AG09319 (cell line): ENCODE data around the gene EEF1AKMT2.

ENCODE experiments used
- DNase-seq: peaks from one replicate; pipeline ENCODE4 v3.0.0-alpha.2; 2010; ENCODE audit warnings: low read depth; ENCODE audit errors: extremely low read depth
- TF ChIP-seq, protein P1 (sequence below): IDR thresholded peaks from 2 replicates; pipeline ENCODE4 v1.5.1; 2011; ENCODE audit warnings: low read depth, mild to moderate bottlenecking, inconsistent platforms, low read length, moderate library complexity

EEF1AKMT2 gene

DNA sequence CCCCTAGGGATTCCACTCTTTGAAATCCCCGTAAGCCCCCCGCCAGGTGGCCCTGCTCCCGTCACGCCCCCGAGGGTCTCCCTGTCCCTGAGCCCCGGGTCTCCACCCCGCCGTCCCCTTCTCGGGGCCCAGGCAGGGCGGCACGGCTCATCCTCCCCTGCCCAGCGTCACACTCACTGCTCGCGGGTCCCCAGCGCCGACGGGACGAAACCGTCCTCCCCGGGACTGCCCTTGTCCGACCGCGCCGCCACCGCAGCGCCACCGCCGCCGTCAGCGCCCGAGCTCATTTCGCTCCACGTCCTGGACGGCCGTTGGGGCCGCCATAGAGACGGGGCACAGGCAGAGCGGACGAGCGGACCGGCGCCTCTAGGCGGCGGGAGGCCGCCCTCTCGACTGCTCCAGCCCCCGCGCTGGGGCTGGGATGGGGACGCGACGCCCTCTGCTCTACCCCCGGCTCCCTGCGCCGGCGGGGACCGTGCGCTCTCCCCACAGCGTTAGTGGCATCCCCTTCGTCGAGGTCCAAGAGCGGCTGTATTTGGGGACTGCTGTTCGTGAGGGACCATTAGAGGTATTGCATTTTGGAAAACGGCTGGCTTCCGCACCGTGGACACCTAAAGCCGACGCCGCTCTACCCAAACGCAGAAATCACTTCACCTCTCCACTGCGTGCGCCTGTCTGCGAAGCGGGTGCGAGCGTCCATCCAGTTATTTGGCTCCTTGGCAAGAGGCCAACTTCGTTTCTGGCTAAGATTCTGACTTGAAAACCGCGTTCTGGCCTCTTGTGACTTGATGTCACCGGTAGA lies at the start of gene EEF1AKMT2:
EEF1AKMT2 (minus strand) TSS at position 341 of the 802 bp plus-strand sequence; CDS start at position 287, 54 bp downstream.
- TF ChIP-seq, protein P1, sequence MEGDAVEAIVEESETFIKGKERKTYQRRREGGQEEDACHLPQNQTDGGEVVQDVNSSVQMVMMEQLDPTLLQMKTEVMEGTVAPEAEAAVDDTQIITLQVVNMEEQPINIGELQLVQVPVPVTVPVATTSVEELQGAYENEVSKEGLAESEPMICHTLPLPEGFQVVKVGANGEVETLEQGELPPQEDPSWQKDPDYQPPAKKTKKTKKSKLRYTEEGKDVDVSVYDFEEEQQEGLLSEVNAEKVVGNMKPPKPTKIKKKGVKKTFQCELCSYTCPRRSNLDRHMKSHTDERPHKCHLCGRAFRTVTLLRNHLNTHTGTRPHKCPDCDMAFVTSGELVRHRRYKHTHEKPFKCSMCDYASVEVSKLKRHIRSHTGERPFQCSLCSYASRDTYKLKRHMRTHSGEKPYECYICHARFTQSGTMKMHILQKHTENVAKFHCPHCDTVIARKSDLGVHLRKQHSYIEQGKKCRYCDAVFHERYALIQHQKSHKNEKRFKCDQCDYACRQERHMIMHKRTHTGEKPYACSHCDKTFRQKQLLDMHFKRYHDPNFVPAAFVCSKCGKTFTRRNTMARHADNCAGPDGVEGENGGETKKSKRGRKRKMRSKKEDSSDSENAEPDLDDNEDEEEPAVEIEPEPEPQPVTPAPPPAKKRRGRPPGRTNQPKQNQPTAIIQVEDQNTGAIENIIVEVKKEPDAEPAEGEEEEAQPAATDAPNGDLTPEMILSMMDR, result no peak; the same call in 1 of the 2 replicates
- DNase-seq, result peak; percentile 64

DNA sequence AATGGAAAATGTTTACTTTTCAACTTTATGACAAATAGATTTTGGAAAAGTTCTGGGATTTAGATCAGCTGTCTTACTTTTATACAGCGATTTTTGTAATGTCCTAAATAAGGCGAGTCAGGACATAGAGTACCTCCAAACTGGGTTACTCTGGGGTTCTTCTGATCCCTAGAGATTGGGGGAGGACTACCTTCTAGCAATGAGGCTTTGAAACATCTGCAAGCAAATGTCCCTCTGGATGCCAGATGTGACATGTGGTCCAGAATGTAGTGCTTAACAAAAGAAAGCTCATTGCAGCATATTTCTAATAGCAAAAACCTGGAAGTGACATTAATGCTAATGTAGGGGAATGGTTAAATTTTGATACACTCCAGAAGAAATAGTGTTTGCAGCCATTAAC lies 46.0 kb upstream of the EEF1AKMT2 start:
- TF ChIP-seq, protein P1, result no peak
- DNase-seq, result no peak

DNA sequence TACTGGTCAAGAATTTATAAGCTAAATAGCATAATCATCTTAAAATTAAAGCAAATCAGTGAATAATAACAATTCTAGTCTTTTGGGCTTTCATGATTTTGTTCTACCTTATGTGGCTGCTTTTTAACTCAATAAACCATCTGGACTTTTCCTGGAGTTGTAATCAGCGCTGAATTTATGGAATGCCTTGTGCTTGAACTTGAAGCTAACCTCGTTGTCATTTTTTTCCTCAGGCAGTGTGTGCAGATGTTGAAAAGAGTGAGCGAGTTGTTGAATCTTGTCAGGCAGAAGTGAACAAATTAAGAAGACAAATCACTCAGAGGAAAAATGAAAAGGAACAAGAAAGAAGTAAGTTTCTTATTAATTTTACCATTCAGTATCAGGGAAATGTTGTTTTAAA lies 39.4 kb upstream of the EEF1AKMT2 start:
- TF ChIP-seq, protein P1, result no peak
- DNase-seq, result no peak

DNA sequence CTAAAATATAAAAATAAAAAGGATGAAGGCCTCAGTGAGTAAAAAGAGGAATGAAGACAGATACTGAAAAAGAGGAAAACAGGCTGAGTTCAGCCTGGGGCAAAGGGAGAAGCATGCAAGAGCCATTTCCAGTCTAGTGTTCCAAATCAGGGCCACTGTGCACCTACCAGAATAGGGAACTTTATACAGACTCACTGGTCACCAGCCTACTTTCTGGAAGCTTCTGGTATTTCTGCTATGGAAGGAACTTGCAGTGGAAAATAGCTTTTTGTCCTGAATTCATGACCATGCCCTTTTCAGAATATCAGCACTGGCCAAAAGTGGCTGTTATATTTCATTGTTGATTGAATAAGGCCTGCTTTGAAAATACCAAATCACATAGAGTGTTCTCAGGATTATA lies 38.8 kb upstream of the EEF1AKMT2 start:
- DNase-seq, result no peak
- TF ChIP-seq, protein P1, result no peak

DNA sequence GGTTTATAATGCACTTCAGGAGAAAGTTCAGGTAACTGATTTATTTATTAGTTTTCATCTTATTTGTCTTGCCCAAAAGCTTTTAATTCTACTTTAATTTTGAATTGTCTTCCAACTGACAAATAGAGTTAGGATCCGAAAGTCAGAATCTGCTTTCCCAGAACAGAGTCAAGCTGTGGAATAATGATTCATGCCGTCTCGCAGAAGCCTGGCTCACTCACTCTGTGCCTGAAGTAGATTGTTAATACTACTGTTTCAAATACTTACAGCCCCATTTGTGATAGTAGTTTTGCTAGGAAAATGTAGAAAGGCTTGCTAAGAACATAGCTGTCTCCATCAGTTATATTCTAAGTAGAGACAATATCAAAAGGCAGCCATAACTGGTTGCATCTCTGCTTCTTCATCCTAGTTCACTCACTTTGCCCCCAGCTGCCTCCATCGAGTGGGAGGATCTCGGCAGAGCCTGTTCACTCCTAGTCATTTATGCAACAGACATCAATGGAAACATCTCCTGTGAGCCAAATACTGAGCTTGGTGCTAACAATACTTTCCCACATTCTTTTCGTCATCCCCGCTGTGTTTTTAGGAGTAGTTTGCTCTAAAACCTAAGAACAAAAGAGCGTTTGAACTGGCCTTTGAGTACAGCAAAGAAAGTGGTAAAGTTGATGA lies 37.9 kb upstream of the EEF1AKMT2 start:
- TF ChIP-seq, protein P1, result no peak
- DNase-seq, result no peak

DNA sequence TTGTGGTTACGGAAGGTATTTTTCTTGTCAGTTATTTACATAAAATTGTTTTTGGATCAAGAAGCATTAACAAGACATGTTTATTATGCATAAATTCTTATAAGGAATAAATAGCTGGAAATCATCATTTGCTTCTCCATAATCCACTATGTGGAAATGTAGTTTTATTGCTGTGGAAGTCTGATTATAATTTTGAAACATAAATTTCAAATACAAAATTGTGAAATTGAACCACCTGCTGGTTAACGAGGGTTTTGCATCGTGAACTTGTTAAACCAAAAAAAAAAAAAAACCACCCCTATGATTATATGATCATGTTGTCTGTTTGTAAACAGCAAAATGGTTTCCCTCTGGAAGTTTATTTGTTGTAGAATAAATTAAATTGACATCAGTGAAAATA lies 35.8 kb upstream of the EEF1AKMT2 start:
- TF ChIP-seq, protein P1, result peak; percentile 46
- DNase-seq, result no peak

DNA sequence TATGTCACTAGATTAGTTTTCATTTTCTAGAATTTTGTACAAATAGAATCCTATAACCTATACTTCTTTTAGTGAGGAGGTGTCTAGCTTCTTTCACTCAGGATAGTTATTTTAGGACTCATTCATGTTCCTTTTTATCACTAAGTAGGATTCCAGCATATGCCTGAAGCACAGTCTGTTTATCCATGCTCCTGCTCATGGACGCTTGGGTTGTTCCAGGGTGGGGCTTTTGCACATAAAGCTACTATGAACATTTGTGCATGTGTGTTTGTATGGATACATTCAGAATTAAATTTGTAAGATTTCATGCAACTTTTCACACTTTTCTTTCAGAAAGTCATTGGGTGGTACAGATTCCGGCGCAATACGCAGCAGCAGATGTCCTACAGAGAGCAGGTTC lies 34.6 kb upstream of the EEF1AKMT2 start:
- DNase-seq, result no peak
- TF ChIP-seq, protein P1, result no peak
